ENCODE measurements around the gene DMC1.
A peak's percentile ranks its signal among the peaks of the same experiment; 100 is the strongest.

Gene DMC1

GRCh38 chr22:38566726-38567504 lies 3.1 kb downstream of the DMC1 start:
- no peak for DNase-seq

- DNase-seq: no peak
Observed at GRCh38 chr22:38565441-38565840, 4.5 kb downstream of the DMC1 start.

- no peak for DNase-seq
Observed at GRCh38 chr22:38564669-38565068, 5.3 kb downstream of the DMC1 start.

GRCh38 chr22:38554281-38554680 lies 15.7 kb downstream of the DMC1 start:
- no peak for DNase-seq

- DNase-seq: no peak
Observed at GRCh38 chr22:38549101-38549894, 20.7 kb downstream of the DMC1 start.

GRCh38 chr22:38540701-38541100 lies 29.3 kb downstream of the DMC1 start:
- no peak for DNase-seq

- no peak for DNase-seq
Observed at GRCh38 chr22:38531251-38531938, 38.6 kb downstream of the DMC1 start.

GRCh38 chr22:38524429-38524828 lies 45.6 kb downstream of the DMC1 start:
- DNase-seq: no peak

- DNase-seq: no peak
Observed at GRCh38 chr22:38523479-38523878, 46.5 kb downstream of the DMC1 start.

GRCh38 chr22:38523029-38523428 lies 47.0 kb downstream of the DMC1 start:
- DNase-seq: no peak

- no peak for DNase-seq
Observed at GRCh38 chr22:38519453-38520250, 50.3 kb downstream of the DMC1 start.

- DNase-seq: no peak
Observed at GRCh38 chr22:38518620-38519019, 51.4 kb downstream of the DMC1 start.

- no peak for DNase-seq
Observed at GRCh38 chr22:38513063-38513462, 56.9 kb downstream of the DMC1 start.

GRCh38 chr22:38510416-38510970 lies 59.5 kb downstream of the DMC1 start:
- DNase-seq: no peak

GRCh38 chr22:38506118-38506962 lies 63.6 kb downstream of the DMC1 start, which contains the start of gene DDX17:
TSS of gene DDX17 (minus strand) at chr22:38506311.
- DNase-seq: peak; percentile 87

GRCh38 chr22:38505541-38506117 lies 64.4 kb downstream of the DMC1 start:
- no peak for DNase-seq

- no peak for DNase-seq
Observed at GRCh38 chr22:38504731-38505540, 65.0 kb downstream of the DMC1 start.

- no peak for DNase-seq
Observed at GRCh38 chr22:38503021-38503420, 67.0 kb downstream of the DMC1 start.

- DNase-seq: no peak
Observed at GRCh38 chr22:38501797-38502672, 67.9 kb downstream of the DMC1 start.
